Transverse colon (tissue), 4 donors: ENCODE data around the gene OVOL1. TPM values are rescaled to one million over a fixed set of nuclear protein-coding genes. Genes with fewer than 3 reads are reported as not detected.

Experiments
- DNase-seq: peaks from one replicate; pipeline ENCODE4 v3.0.0-alpha.2; 2019
- H3K27ac ChIP-seq, 4 donors: fragments of 200-600 bp; sonication (generic); 2 replicates each; pipeline ENCODE4 v1.5.1; 2016 to 2018; ENCODE audit warnings: inconsistent platforms in 4 of 4
- H3K27me3 ChIP-seq: fragments of 200-600 bp; sonication (generic); 2 replicates; pipeline ENCODE4 v1.5.1; 2017; ENCODE audit warnings: inconsistent platforms
- H3K36me3 ChIP-seq, 4 donors: fragments of 200-600 bp; sonication (generic); 2 replicates each; pipeline ENCODE4 v1.5.1; 2017 to 2019; ENCODE audit warnings: inconsistent platforms in 4 of 4
- H3K4me1 ChIP-seq, 4 donors: fragments of 200-600 bp; sonication (generic); 2 replicates each; pipeline ENCODE4 v1.5.1; 2017 to 2020; ENCODE audit warnings: inconsistent platforms in 4 of 4
- H3K4me3 ChIP-seq, 4 donors: fragments of 200-600 bp; sonication (generic); 1 replicate in 1 of 4; 2 replicates in 3 of 4; pipeline versions ENCODE4 v1.5.1 to v1.6.1; 2017 to 2019; ENCODE audit warnings: inconsistent platforms in 4 of 4
- H3K9me3 ChIP-seq, 2 donors: fragments of 200-600 bp; sonication (generic); 2 replicates each; pipeline ENCODE4 v1.5.1; 2017 to 2019; ENCODE audit warnings: inconsistent platforms in 2 of 2
- EP300 ChIP-seq: sonication (generic); formaldehyde crosslinking; IDR thresholded peaks from one replicate; pipeline ENCODE4 v1.6.1; 2017; ENCODE audit warnings: antibody characterized with exemption, low read depth
- POLR2A ChIP-seq: fragments of 450-650 bp; IDR thresholded peaks from one replicate; pipeline ENCODE4 v1.6.1; 2016; ENCODE audit warnings: antibody characterized with exemption, mild to moderate bottlenecking, moderate library complexity
- POLR2AphosphoS5 ChIP-seq, 3 donors: sonication (generic); formaldehyde crosslinking; IDR thresholded peaks; one replicate each; pipeline ENCODE4 v1.6.1; 2016; ENCODE audit warnings: antibody characterized with exemption in 3 of 3
- WGBS, 2 donors: methylation state at CpG; one replicate each; pipeline ENCODE4 v1.1.5; 2018; ENCODE audit warnings: low coverage in 1 of 2; 5-methylcytosine and 5-hydroxymethylcytosine counted together
- in situ Hi-C, 4 donors: fragments of 200-750 bp; cut with MboI; loops; one replicate each; pipeline versions ENCODE4 v1.15.0 to v1.15.1; 2017; ENCODE audit warnings: low sequenced_read_pairs in 3 of 4, low pct_ligation_motif_present in 1 of 4, low pct_unique_long_range_greater_than_20kb in 1 of 4
- intact Hi-C: fragments of 100-400 bp; cut with DNase I; formaldehyde crosslinking; loops from one replicate; pipeline ENCODE4 v1.15.1; 2023; ENCODE audit warnings: low total_unique reads
- total RNA-seq, 4 donors: library from RNA; depleted of rRNA; stranded (reverse); fragments of >200 nt; gene quantifications; one replicate each; pipeline ENCODE4 v1.1.0, GENCODE V29; 2016
- TF ChIP-seq, protein P1 (sequence below), 5 experiments: fragments of 200-600 bp in 3 of 5; fragments of 450-650 bp in 2 of 5; sonication (generic) in 3 of 5; IDR thresholded peaks; 1 replicate in 2 of 5; 2 replicates in 3 of 5; pipeline ENCODE4 v1.5.1; 2016 to 2017; ENCODE audit warnings: antibody characterized with exemption in 5 of 5, inconsistent platforms in 3 of 5, mild to moderate bottlenecking in 2 of 5, moderate library complexity in 1 of 5

OVOL1 gene
- total RNA-seq, 4 donors from 2014 or later, result 19.9 to 44.8 (median 33.8) TPM

- H3K36me3 ChIP-seq, result peaks cover 0 to 7% (median 1%) of the 10 kb centered on the region in 4 donors
- intact Hi-C loops, result no loop called here
- TF ChIP-seq, protein P1, sequence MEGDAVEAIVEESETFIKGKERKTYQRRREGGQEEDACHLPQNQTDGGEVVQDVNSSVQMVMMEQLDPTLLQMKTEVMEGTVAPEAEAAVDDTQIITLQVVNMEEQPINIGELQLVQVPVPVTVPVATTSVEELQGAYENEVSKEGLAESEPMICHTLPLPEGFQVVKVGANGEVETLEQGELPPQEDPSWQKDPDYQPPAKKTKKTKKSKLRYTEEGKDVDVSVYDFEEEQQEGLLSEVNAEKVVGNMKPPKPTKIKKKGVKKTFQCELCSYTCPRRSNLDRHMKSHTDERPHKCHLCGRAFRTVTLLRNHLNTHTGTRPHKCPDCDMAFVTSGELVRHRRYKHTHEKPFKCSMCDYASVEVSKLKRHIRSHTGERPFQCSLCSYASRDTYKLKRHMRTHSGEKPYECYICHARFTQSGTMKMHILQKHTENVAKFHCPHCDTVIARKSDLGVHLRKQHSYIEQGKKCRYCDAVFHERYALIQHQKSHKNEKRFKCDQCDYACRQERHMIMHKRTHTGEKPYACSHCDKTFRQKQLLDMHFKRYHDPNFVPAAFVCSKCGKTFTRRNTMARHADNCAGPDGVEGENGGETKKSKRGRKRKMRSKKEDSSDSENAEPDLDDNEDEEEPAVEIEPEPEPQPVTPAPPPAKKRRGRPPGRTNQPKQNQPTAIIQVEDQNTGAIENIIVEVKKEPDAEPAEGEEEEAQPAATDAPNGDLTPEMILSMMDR (IDR thresholded peaks at IDR 0.05), result no peak
- no peaks in the 10 kb centered on the region for H3K9me3 ChIP-seq
- H3K27ac ChIP-seq, result peak overlapping the region; percentile 80 to 93 (median 86)
- peak overlapping the region in 1 of 4 donors; percentile 12 for H3K4me3 ChIP-seq
- no peak for DNase-seq
- H3K27me3 ChIP-seq, result peaks cover 30% of the 10 kb centered on the region
- in situ Hi-C loops, result no loop called here
- WGBS, 2 donors, result 62 to 87% methylated on average over 7 to 15 of the region's 18 CpGs
- H3K4me1 ChIP-seq, result peaks cover 15 to 69% (median 61%) of the 10 kb centered on the region in 4 donors
Observed at GRCh38 chr11:65790902-65791650, 4.2 kb downstream of the OVOL1 start.

DNA sequence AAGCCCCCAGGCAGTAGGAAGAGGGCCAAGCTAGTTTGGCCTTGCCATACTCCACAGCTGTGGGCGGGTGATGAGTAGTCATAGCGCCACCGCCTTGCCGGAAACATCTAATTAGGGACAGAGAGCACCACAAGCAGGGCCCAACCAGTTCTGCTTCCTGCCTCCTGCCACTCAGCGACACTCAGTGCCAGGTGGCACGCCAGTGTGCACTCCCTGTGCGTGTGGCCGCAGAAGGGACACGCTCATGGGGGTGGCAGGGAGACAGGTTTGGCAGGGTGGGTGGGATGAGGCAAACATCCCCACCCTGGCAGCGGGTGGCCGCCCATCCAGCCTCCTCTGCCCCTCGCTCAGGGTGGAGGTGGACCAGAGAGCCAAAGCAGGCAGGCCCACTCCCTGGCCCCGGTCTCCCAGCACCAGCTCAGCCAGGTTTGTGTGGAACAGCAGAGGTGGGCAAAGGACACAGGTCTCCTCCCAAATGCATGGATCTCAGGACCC lies 4.9 kb downstream of the OVOL1 start:
- peak; percentile 87 for DNase-seq
- H3K9me3 ChIP-seq, result no peaks in the 10 kb centered on the region
- peaks cover 0 to 7% (median 3%) of the 10 kb centered on the region in 4 donors for H3K36me3 ChIP-seq
- WGBS, 2 donors, result 33% methylated on average over 13 of the region's 13 CpGs; no CpG with 5 or more reads in 1 of the 2 donors
- intact Hi-C loops (no loop called here), in situ Hi-C loops (no loop called here)
- peak overlapping the region; percentile 80 to 93 (median 86) for H3K27ac ChIP-seq
- no peak overlapping the region for H3K4me3 ChIP-seq
- H3K27me3 ChIP-seq, result peaks cover 23% of the 10 kb centered on the region
- TF ChIP-seq POLR2AphosphoS5 (IDR thresholded peaks at IDR 0.05) (peak; percentile 60 to 95 (median 86)), EP300 (no peak), POLR2A (peak; percentile 73)
- peaks cover 12 to 63% (median 55%) of the 10 kb centered on the region in 4 donors for H3K4me1 ChIP-seq

DNA sequence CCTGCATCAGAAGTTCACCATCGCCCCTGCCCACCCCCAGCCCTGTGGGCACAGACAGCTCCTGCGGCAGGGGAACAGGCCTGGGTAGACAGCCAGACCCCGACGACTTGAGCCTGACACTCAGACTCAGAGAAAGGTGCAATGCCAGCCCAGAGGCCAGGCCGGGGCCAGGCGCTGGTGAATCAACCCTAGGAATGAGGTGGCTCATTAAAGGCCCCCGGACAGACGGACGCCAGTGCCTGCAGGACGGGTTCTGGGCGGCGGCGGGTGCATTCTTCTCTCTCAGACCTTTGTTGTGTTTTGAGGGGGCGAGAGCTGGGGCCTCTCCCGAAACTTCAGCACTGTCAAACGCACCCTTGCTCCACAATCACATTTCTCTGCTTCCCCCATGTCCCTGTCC lies 5.6 kb downstream of the OVOL1 start:
- Histone ChIP-seq H3K9me3 (no peaks in the 10 kb centered on the region), H3K27me3 (peaks cover 17% of the 10 kb centered on the region), H3K27ac (peak overlapping the region; percentile 80 to 93 (median 86)), H3K4me3 (no peak overlapping the region), H3K36me3 (peaks cover 0 to 7% (median 3%) of the 10 kb centered on the region in 4 donors), H3K4me1 (peaks cover 12 to 59% (median 53%) of the 10 kb centered on the region in 4 donors)
- 62% methylated on average over 15 of the region's 16 CpGs; no CpG with 5 or more reads in 1 of the 2 donors for WGBS, 2 donors
- in situ Hi-C loops, result no loop called here
- no peak for DNase-seq
- TF ChIP-seq, protein P1 (IDR thresholded peaks at IDR 0.05), result no peak
- TF ChIP-seq POLR2AphosphoS5 (IDR thresholded peaks at IDR 0.05), result no peak
- TF ChIP-seq POLR2A, result no peak
- no peak for TF ChIP-seq EP300
- intact Hi-C loops, result no loop called here

- in situ Hi-C loops, result no loop called here
- TF ChIP-seq POLR2AphosphoS5 (IDR thresholded peaks at IDR 0.05), result peak in 2 of 3 donors; percentile 27 to 31
- TF ChIP-seq, protein P1 (IDR thresholded peaks at IDR 0.05), result no peak
- no peak for TF ChIP-seq POLR2A
- no peak for TF ChIP-seq EP300
- intact Hi-C loops, result no loop called here
- Histone ChIP-seq H3K4me1 (peaks cover 12 to 53% (median 48%) of the 10 kb centered on the region in 4 donors), H3K27me3 (peaks cover 10% of the 10 kb centered on the region), H3K27ac (peak overlapping the region; percentile 80 to 93 (median 86)), H3K4me3 (no peak overlapping the region), H3K36me3 (peaks cover 0 to 7% (median 3%) of the 10 kb centered on the region in 4 donors), H3K9me3 (no peaks in the 10 kb centered on the region)
- peak; percentile 88 for DNase-seq
- 47% methylated on average over 14 of the region's 16 CpGs; no CpG with 5 or more reads in 1 of the 2 donors for WGBS, 2 donors
Observed at GRCh38 chr11:65793144-65793581, 6.3 kb downstream of the OVOL1 start.
